ENCODE results near the gene CASD1.

The CASD1 gene

GRCh38 chr7:94547126-94547525 is 37.5 kb downstream of the CASD1 start:
- Histone ChIP-seq H3K36me3 (ENCODE audit: control insufficient read depth, insufficient read depth, low read length) (peaks cover 10% of the 10 kb centered on the region), H3K4me3 (ENCODE audit: insufficient read depth, low read depth, low read length, poor library complexity, severe bottlenecking) (no peak overlapping the region), H3K4me1 (ENCODE audit: control insufficient read depth, insufficient read depth, low read length, poor library complexity, severe bottlenecking) (no peaks in the 10 kb centered on the region), H3K27me3 (replicated peaks; ENCODE audit: control insufficient read depth, insufficient read depth, low read length, poor library complexity, severe bottlenecking) (no peaks in the 10 kb centered on the region), H3K27ac (ENCODE audit: insufficient read depth, low read length, poor library complexity, severe bottlenecking) (no peak overlapping the region), H3K9me3 (ENCODE audit: control insufficient read depth, low read length) (no peaks in the 10 kb centered on the region)
- no peak for DNase-seq

GRCh38 chr7:94556028-94556427 is 46.4 kb downstream of the CASD1 start:
- no peak for DNase-seq
- Histone ChIP-seq H3K27ac (ENCODE audit: insufficient read depth, low read length, poor library complexity, severe bottlenecking) (no peak overlapping the region), H3K36me3 (ENCODE audit: control insufficient read depth, insufficient read depth, low read length) (peaks cover 9% of the 10 kb centered on the region), H3K27me3 (replicated peaks; ENCODE audit: control insufficient read depth, insufficient read depth, low read length, poor library complexity, severe bottlenecking) (no peaks in the 10 kb centered on the region), H3K9me3 (ENCODE audit: control insufficient read depth, low read length) (no peaks in the 10 kb centered on the region), H3K4me3 (ENCODE audit: insufficient read depth, low read depth, low read length, poor library complexity, severe bottlenecking) (no peak overlapping the region), H3K4me1 (ENCODE audit: control insufficient read depth, insufficient read depth, low read length, poor library complexity, severe bottlenecking) (no peaks in the 10 kb centered on the region)

GRCh38 chr7:94557215-94557614 is 47.6 kb downstream of the CASD1 start:
- H3K27ac ChIP-seq (ENCODE audit: insufficient read depth, low read length, poor library complexity, severe bottlenecking): no peak overlapping the region
- no peak for DNase-seq
- no peaks in the 10 kb centered on the region for H3K4me1 ChIP-seq (ENCODE audit: control insufficient read depth, insufficient read depth, low read length, poor library complexity, severe bottlenecking)
- no peaks in the 10 kb centered on the region for H3K9me3 ChIP-seq (ENCODE audit: control insufficient read depth, low read length)
- H3K36me3 ChIP-seq (ENCODE audit: control insufficient read depth, insufficient read depth, low read length): peaks cover 4% of the 10 kb centered on the region
- no peak overlapping the region for H3K4me3 ChIP-seq (ENCODE audit: insufficient read depth, low read depth, low read length, poor library complexity, severe bottlenecking)
- H3K27me3 ChIP-seq (replicated peaks; ENCODE audit: control insufficient read depth, insufficient read depth, low read length, poor library complexity, severe bottlenecking): no peaks in the 10 kb centered on the region

- no peaks in the 10 kb centered on the region for H3K9me3 ChIP-seq (ENCODE audit: control insufficient read depth, low read length)
- H3K27ac ChIP-seq (ENCODE audit: insufficient read depth, low read length, poor library complexity, severe bottlenecking): no peak overlapping the region
- no peaks in the 10 kb centered on the region for H3K36me3 ChIP-seq (ENCODE audit: control insufficient read depth, insufficient read depth, low read length)
- H3K4me3 ChIP-seq (ENCODE audit: insufficient read depth, low read depth, low read length, poor library complexity, severe bottlenecking): no peak overlapping the region
- no peaks in the 10 kb centered on the region for H3K4me1 ChIP-seq (ENCODE audit: control insufficient read depth, insufficient read depth, low read length, poor library complexity, severe bottlenecking)
- no peaks in the 10 kb centered on the region for H3K27me3 ChIP-seq (replicated peaks; ENCODE audit: control insufficient read depth, insufficient read depth, low read length, poor library complexity, severe bottlenecking)
- no peak for DNase-seq
Observed at GRCh38 chr7:94559972-94560371, 50.4 kb downstream of the CASD1 start.

GRCh38 chr7:94561841-94562514 is 52.4 kb downstream of the CASD1 start:
- H3K27me3 ChIP-seq (replicated peaks; ENCODE audit: control insufficient read depth, insufficient read depth, low read length, poor library complexity, severe bottlenecking): no peaks in the 10 kb centered on the region
- DNase-seq: no peak
- no peaks in the 10 kb centered on the region for H3K9me3 ChIP-seq (ENCODE audit: control insufficient read depth, low read length)
- H3K36me3 ChIP-seq (ENCODE audit: control insufficient read depth, insufficient read depth, low read length): no peaks in the 10 kb centered on the region
- H3K4me3 ChIP-seq (ENCODE audit: insufficient read depth, low read depth, low read length, poor library complexity, severe bottlenecking): no peak overlapping the region
- H3K4me1 ChIP-seq (ENCODE audit: control insufficient read depth, insufficient read depth, low read length, poor library complexity, severe bottlenecking): no peaks in the 10 kb centered on the region
- H3K27ac ChIP-seq (ENCODE audit: insufficient read depth, low read length, poor library complexity, severe bottlenecking): no peak overlapping the region

GRCh38 chr7:94562525-94562924 is 52.9 kb downstream of the CASD1 start:
- Histone ChIP-seq H3K4me3 (ENCODE audit: insufficient read depth, low read depth, low read length, poor library complexity, severe bottlenecking) (no peak overlapping the region), H3K27ac (ENCODE audit: insufficient read depth, low read length, poor library complexity, severe bottlenecking) (no peak overlapping the region), H3K27me3 (replicated peaks; ENCODE audit: control insufficient read depth, insufficient read depth, low read length, poor library complexity, severe bottlenecking) (no peaks in the 10 kb centered on the region), H3K9me3 (ENCODE audit: control insufficient read depth, low read length) (no peaks in the 10 kb centered on the region), H3K4me1 (ENCODE audit: control insufficient read depth, insufficient read depth, low read length, poor library complexity, severe bottlenecking) (no peaks in the 10 kb centered on the region), H3K36me3 (ENCODE audit: control insufficient read depth, insufficient read depth, low read length) (no peaks in the 10 kb centered on the region)
- no peak for DNase-seq

- Histone ChIP-seq H3K27me3 (replicated peaks; ENCODE audit: control insufficient read depth, insufficient read depth, low read length, poor library complexity, severe bottlenecking) (no peaks in the 10 kb centered on the region), H3K9me3 (ENCODE audit: control insufficient read depth, low read length) (no peaks in the 10 kb centered on the region), H3K36me3 (ENCODE audit: control insufficient read depth, insufficient read depth, low read length) (no peaks in the 10 kb centered on the region), H3K4me3 (ENCODE audit: insufficient read depth, low read depth, low read length, poor library complexity, severe bottlenecking) (no peak overlapping the region), H3K27ac (ENCODE audit: insufficient read depth, low read length, poor library complexity, severe bottlenecking) (no peak overlapping the region), H3K4me1 (ENCODE audit: control insufficient read depth, insufficient read depth, low read length, poor library complexity, severe bottlenecking) (no peaks in the 10 kb centered on the region)
- DNase-seq: no peak
Observed at GRCh38 chr7:94565247-94565894, 55.8 kb downstream of the CASD1 start.

GRCh38 chr7:94567396-94567795 is 57.8 kb downstream of the CASD1 start:
- no peaks in the 10 kb centered on the region for H3K27me3 ChIP-seq (replicated peaks; ENCODE audit: control insufficient read depth, insufficient read depth, low read length, poor library complexity, severe bottlenecking)
- no peaks in the 10 kb centered on the region for H3K36me3 ChIP-seq (ENCODE audit: control insufficient read depth, insufficient read depth, low read length)
- no peaks in the 10 kb centered on the region for H3K4me1 ChIP-seq (ENCODE audit: control insufficient read depth, insufficient read depth, low read length, poor library complexity, severe bottlenecking)
- no peak overlapping the region for H3K27ac ChIP-seq (ENCODE audit: insufficient read depth, low read length, poor library complexity, severe bottlenecking)
- no peak for DNase-seq
- H3K4me3 ChIP-seq (ENCODE audit: insufficient read depth, low read depth, low read length, poor library complexity, severe bottlenecking): no peak overlapping the region
- H3K9me3 ChIP-seq (ENCODE audit: control insufficient read depth, low read length): no peaks in the 10 kb centered on the region

- H3K4me1 ChIP-seq (ENCODE audit: control insufficient read depth, insufficient read depth, low read length, poor library complexity, severe bottlenecking): no peaks in the 10 kb centered on the region
- H3K27me3 ChIP-seq (replicated peaks; ENCODE audit: control insufficient read depth, insufficient read depth, low read length, poor library complexity, severe bottlenecking): no peaks in the 10 kb centered on the region
- H3K9me3 ChIP-seq (ENCODE audit: control insufficient read depth, low read length): no peaks in the 10 kb centered on the region
- H3K27ac ChIP-seq (ENCODE audit: insufficient read depth, low read length, poor library complexity, severe bottlenecking): no peak overlapping the region
- H3K4me3 ChIP-seq (ENCODE audit: insufficient read depth, low read depth, low read length, poor library complexity, severe bottlenecking): no peak overlapping the region
- H3K36me3 ChIP-seq (ENCODE audit: control insufficient read depth, insufficient read depth, low read length): peaks cover 5% of the 10 kb centered on the region
- DNase-seq: no peak
Observed at GRCh38 chr7:94571816-94572215, 62.2 kb downstream of the CASD1 start.

GRCh38 chr7:94575646-94576045 is 66.0 kb downstream of the CASD1 start:
- DNase-seq: no peak
- no peaks in the 10 kb centered on the region for H3K4me1 ChIP-seq (ENCODE audit: control insufficient read depth, insufficient read depth, low read length, poor library complexity, severe bottlenecking)
- H3K9me3 ChIP-seq (ENCODE audit: control insufficient read depth, low read length): no peaks in the 10 kb centered on the region
- no peak overlapping the region for H3K27ac ChIP-seq (ENCODE audit: insufficient read depth, low read length, poor library complexity, severe bottlenecking)
- H3K36me3 ChIP-seq (ENCODE audit: control insufficient read depth, insufficient read depth, low read length): peaks cover 5% of the 10 kb centered on the region
- H3K27me3 ChIP-seq (replicated peaks; ENCODE audit: control insufficient read depth, insufficient read depth, low read length, poor library complexity, severe bottlenecking): no peaks in the 10 kb centered on the region
- H3K4me3 ChIP-seq (ENCODE audit: insufficient read depth, low read depth, low read length, poor library complexity, severe bottlenecking): no peak overlapping the region
